ENCODE data around the gene UNC13A.
"Not testable (repeated sequence)": the region's sequence is repeated elsewhere in the genome, so short reads cannot be mapped to it uniquely, and the experiment has no call there.

The UNC13A gene

DNA sequence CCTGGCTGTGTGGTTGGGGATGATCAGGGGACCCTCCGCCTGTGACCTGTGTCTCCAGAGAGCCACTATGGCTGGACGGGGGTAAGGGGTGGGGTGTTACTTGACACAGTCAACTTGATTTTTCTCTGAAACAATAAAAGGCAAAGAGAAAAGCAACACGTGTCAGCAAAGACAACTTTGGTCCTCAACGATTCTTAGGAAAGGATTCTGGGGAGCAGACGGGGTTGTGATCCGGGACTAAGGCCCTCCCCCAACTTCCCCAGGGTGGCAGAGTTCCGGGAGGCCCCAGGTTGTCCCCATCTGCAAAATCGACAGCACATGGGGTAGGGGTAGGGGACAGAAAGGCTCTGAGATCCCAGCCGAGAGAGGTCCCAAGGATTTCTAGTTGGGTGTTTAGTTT lies 86.5 kb downstream of the UNC13A start:
- DNase-seq: no peak

DNA sequence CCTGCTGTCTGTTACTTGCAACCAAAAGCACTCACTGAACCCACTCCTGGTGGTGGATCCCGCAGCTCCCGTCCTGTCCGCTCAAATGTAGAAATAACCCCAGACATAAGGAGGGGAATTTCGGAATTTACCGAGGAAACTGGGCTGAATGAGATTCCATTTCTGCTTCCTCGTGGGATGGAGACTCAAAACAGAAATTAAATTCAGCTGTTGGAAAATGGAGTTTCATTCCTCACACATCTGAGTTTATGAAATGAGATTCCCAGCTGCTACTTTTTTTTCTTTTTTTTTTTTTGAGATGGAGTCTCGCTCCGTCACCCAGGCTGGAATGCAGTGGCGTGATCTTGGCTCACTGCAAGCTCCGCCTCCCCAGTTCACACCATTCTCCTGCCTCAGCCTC lies 88.4 kb downstream of the UNC13A start:
- DNase-seq: no peak

DNA sequence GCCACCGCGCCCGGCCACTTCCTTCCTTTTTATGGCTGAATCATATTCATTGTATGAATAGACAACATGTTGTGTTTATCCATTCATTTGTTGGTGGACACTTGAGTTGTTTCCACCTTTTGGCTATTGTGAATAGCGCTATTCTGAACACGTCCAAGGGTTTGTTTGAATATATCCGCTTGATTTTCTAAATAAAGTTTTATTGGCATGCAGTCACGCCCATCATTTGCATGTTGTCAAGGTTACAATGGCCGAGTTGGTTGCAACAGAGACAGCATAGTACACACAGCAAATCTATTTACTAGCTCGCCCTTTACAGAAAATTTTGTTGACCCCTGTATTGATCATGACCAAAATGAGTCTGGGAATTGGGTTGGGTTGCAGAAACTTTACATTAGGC lies 89.2 kb downstream of the UNC13A start:
- no peak for DNase-seq

DNA sequence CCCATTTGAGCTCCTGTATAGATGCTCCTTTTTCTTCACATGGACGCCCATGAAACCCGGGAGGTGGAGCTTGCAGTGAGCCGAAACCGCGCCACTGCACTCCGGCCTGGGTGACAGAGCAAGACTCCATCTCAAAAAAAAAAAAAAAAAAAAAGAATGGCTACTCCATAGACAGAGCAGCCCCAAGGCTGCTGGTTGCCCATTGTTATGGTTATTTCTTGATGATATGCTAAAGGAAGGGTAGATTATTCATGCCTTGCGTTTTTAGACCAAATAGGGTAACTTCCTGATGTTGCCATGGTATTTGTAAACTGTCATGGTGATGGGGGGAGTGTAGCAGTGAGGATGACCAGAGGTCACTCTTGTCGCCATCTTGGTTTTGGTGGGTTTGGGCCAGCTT lies 90.1 kb downstream of the UNC13A start:
- not testable (repeated sequence) for DNase-seq

DNA sequence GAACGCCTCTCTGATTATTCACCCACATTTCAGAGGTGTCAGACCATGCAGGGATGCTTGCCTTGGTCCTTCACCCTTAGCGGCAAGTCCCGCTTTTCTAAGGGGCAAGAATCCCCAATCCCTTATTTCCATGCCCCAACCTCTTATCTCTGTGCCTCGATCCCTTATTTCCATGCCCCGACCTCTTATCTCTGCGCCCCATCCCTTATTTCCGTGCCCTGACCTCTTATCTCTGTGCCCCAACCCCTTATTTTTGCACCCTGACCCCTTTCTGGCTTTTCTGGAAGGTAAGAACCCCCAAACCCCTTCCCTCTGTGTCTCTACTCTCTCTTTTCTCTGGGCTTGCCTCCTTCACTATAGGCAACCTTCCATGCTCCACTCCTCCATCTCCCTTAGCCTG lies 93.9 kb downstream of the UNC13A start:
- DNase-seq: not testable (repeated sequence)

DNA sequence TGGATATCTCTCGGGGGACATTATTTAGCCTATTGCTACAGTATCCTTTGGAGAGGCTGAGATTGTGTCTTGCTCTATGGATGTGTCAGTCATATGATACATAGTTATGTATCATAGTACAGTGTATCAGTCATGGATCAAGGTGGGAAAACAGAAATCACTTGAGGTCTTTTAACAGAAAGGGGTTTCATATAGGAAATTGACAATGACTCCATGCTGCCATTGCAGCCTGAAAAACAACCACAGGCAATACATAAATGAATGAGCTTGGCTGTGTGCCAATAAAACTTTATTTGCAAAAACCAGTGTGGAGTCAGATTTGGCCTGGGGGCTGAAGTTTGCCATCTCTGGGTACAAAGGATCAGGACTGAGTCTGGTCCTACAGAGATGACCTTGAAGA lies 97.3 kb downstream of the UNC13A start:
- no peak for DNase-seq

DNA sequence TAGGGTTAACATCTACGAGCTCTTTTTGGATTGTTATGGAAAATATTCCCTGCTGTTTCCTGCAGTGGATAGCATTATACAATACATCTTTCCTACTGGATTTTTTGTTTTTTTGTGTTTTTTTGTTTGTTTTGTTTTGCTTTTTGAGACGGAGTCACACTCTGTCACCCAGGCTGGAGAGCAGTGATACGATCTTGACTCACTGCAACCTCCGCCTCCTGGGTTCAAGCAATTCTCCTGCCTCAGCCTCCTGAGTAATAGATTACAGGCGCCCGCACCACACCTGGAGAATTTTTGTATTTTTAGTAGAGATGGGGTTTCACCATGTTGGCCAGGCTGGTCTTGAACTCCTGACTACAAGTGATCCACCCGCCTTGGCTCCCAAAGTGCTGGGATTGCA lies 102.8 kb downstream of the UNC13A start:
- DNase-seq: not testable (repeated sequence)

DNA sequence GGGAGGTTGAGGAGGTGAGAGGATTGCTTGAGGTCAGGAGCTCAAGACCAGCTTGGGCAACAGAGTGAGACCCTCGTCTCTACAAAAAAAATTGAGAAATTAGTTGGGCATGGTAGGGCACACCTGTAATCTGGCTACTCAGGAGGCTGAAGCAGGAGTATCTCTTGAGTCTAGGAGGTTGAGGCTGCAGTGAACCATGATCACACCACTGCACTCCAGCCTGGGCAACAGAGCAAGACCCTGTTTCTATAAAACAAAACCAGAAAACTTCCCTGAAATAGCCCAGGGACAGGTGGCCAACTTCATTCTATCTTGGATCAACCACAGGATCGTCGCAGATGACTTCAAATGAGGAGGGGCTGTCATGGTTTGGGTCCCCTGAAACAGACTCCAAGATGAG lies 104.0 kb downstream of the UNC13A start:
- DNase-seq: no peak

DNA sequence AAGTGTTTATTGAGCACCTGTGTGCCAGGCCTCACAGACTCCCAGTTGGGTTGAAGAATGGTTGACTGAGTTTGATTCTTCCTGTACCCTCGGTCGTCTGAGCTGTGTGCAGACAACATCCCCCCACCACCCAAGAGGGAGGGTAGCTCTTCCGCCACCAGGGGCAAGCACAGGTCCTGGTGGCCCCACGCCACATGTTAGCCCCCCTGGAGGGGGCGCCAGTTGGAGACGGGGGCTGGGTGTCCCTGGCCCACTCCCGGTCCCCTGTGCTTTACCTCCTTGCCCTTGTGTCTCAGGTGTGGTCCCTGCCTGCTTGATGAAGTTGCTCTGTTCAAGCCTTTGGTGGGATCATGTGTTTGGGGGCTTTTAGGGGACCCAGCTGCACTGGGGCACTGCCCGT lies 105.5 kb downstream of the UNC13A start:
- no peak for DNase-seq

DNA sequence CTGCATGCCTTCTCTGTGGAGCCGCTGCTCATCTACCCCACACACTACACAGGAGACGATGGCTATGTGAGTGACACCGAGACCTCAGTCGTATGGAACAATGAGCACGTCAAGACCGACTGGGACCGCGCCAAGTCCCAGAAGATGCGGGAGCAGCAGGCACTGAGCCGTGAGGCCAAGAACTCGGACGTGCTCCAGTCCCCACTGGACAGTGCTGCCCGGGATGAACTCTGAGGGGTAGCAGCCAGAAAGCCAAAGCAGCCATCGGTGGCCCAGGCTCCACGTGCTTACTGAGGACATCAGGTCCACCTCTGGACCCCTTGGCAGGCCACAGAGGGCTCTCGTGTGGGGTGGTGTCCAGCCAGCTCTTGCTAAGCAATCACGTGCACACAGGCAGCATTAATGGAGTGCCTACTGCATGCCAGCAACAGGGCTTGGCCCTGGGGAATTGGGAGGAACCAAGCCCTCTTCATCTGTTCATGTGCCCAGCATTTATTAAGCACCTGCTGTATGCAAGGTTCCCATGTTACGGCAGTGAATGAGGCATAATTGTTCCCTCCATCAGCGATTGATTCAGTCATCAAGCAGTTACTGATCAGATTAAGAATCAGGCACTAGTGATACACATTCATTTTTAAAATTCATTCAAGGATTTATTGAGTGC lies 106.8 kb downstream of the UNC13A start:
- no peak for DNase-seq

DNA sequence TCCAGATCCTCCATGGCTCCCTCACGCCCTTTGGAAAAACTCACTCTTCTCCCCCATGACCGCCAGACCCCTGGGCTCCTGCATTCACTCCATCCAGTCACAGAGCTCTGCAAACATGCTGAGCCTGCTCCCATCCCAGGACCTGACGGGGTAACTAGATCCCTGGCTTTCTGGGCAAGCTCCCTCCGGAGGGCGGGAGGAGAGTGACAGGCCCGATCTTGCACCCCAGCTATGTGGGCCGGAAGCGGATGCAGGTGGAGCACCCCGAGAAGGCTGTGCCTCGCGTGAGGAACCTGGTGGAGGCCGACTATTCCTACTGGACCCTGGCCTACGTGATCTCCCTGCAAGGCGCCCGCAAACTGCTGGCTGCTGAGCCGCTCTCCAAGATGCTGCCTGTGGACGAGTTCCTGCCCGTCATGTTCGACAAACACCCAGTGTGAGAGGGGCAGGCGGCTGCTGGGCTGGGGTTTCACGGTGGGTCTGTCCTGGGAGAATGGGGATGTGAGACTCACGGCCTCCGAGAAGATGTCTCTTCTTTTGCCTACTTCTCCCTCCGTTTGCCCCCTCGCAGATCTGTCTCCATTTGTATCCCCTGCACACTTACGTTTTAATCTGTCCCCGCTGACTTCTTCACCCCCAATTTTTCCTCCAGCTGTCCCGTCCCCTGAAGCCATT lies 107.5 kb downstream of the UNC13A start:
- no peak for DNase-seq

DNA sequence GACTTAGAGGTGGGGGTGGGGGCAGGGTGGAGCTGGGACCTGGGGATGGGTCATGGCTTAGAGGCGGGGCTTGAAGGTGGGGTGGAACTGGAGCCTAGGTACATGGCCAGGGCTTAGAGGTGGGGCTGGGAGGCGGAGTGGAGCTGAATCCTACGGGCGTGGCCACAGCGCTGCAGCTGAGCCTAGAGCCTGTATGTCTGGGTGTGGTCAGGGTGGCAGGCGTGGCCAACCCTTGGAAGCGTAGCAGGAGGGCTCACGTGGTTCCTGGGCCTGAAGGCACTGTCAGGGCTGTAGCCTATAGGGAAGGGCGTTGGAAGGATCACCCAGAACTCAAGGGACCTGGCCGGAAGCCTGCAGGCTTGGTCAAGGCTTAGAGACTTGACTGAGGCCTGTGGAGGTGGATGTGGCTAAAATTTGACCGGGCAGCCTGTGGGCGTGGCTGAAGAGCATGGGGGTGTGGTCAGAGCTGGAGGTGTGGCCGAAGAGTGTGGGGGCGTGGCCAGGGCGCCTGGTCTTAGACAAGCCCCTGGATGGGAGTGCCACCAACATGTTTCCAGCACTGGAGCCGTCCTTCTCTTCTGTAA lies 108.4 kb downstream of the UNC13A start:
- no peak for DNase-seq

DNA sequence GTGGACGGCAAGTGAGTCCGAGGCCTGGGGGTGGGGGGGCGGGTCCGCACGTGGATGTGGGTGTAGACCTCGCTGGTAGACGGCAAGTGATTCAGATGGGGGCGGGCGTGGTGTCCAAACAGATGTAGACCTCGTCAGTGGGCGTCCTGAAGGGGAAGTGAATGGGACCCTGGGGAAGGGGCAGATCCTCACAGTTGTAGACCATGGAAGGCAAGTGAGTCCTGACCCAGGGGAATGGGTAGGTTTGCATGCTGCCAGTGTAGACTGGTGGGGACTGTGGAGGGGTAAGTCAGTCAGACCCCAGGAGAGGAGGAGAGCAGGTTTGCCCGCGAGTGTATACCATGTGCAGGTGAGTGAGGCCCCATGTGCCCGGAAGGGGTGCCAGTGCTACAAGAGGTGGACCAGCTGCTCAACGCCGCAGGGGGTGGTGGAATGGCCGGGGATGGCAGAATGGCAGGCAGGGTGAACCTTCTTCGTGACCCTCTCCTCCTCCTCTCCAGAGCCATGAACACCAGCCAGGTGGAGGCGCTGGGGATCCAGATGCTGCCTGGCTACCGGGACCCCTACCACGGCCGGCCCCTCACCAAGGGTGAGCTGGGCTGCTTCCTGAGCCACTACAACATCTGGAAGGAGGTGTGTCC lies 110.6 kb downstream of the UNC13A start:
- no peak for DNase-seq

DNA sequence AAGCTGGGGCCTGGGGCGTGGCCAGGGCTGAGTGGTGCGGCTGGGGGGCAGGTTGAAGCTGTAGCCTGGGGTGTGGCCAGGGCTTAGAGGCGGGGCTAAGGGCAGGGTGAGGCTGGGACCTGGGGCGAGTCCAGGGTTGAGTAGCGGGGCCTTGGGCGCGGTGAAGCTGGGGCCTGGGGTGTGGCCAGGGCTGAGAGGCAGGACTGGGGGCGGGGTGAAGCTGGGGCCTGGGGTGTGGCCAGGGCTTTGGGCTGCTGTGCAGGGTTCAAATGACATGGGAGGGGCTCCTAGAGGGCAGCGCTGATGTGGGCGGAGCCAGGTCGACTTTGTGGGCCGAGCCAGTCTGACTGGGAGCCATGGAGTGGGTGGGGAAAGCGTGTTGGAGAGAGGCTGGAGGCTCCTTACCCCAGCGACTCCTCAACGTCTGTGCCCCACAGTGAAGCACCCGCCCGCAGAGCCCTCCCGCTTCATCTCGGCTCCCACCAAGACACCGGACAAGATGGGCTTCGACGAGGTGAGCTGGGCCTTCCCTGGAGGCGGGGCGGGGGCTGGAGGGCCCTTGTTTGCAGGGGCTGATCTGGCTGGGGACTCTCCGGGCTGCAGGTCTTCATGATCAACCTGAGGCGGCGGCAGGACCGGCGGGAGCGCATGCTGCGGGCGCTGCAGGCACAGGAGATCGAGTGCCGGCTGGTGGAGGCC lies 111.2 kb downstream of the UNC13A start:
- DNase-seq: no peak

DNA sequence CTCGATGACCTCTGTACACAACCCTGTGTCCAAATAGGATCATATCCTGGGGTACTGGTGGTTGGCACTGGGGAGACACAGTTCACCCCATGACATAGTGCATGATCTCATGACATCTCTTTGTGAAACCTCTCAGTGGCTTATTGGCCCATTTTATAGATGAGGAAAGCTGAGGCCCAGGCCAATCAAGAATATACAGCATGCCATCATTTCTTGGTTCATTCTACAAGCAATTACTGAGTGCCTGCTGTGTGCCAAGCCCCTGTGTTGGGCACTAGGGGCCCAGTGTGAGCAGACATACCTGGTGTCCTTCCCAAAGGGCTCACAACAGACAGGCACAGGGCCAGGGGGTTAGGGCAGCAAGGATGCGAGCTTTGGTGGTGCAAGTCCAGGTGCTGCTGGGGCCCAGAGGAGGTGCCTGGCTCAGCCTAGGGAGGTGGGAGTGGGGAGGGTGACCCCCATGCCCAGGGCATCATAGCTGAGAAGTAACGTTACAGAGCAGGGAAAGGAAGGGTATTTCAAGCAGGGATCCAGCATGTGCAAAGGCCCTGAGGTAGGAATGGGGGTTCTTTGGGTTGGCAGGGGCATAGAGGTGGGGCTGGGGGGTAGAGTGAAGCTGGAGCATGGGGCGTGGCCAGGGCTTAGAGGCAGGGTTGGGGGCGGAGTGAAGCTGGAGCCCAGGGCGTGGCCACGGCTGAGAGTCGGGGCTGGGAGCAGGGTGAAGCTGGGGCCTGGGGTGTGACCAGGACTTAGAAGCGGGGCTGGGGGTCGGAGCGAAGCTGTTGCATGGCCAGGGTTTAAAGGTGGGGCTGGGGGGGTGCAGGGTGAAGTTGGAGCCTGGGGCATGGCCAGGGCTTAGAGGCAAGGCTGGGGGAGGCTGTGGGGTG lies 112.0 kb downstream of the UNC13A start:
- DNase-seq: no peak

DNA sequence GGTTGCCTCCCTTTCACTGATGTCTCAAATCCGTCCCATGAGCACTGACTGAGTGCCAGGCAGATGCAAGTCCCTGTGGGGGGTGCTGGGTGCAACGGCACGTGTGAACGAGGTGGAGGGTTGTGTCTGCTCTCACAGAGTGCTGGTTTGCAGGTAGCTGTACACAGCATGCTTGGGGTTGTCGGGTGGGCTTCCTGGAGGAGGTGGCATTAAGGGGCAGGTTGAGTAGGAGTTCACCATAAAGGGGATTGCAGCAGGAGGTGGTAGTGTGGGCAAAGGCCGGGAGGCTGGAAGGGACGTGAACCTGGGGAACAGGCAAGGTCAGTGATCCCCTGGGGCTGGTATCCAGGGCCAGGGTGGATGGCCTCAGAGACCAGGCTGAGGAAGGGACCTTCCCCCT lies 115.5 kb downstream of the UNC13A start:
- DNase-seq: no peak

DNA sequence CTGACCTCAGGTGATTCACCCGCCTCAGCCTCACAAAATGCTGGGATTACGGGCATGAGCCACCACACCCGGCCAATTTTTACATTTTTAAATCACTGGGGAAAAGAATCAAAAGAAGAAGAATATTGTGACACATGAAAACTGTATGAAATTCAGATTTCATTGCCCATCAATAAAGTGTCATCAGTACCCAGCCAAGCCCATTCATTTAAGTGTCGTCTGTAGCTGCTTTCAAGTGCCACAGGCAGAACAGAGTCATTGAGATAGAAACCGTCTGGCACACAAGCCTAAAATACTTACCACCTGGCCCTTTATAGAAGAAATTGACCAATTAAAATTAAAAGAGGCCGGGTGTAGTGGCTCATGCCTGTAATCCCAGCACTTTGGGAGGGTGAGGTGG lies 117.4 kb downstream of the UNC13A start:
- no peak for DNase-seq

DNA sequence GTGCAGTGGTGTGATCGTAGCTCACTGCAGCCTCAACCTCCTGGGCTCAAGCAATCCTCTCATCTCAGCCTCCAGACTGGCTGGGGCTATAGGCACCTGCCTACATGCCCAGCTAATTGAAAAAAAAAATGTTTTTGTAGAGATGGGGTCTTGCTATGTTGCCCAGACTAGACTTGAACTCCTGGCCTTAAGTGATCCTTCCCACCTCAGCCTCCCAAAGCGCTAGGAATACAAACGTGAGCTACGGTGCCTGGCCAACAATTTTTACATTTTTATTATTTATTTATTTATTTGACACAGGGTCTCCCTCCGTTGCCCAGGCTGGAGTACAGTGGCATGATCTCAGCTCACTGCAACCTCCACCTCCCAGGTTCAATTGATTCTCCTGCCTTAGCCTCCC lies 117.9 kb downstream of the UNC13A start:
- DNase-seq: not testable (repeated sequence)

DNA sequence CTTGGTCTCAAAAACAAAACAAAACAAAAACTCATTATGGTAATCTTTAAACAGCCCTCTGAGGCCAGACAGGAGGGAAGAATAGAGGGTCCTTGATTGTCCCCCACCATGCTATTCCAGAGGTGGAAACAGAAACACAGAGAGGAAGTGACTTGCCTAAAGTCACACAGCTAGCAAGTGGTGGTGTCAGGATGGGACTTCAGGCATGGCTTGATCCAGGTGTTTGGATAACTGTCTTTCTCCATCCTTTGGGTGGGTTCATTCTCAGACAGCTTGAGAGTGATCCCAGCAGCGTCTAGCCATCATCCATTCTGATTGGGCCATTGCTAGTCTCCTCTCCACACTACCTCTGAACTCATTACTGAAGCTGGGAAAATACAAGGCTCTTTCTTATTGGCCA lies 120.2 kb downstream of the UNC13A start:
- no peak for DNase-seq

DNA sequence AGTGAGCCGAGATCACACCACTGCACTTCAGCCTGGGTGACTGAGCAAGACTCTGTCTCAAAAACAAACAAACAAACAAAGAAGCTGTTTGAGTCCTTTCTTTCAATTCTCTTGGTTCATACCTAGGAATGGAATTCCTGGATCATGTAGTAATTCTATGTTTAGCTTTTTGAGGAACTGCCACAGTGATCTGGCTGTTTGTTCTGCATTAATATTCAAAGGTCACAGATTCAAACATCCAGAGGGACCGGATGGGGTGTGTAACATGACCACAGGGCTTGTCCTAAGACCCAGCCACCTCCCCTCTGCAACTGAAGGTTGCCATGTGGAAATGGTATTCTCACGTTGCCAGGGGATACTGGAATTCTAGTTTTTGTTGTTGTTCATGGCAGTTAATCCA lies 122.5 kb downstream of the UNC13A start:
- no peak for DNase-seq

DNA sequence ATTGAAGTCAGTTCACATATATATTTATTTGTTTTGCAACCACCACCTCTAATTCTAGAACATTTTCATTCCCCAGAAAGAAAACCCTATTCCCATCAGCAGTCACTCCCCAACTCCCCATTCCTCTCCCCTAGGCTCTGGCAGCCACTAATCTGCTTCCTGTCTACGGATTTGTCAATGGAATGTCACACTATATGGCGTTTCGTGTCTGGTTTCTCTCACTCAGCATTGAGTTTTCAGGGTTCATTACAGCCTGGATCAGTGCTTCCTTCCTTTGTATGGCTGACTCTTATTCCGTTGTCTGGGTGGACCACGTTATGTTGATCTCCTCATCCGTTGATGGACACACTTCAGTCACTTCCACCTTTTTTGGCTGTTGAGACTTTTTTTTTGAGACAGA lies 123.4 kb downstream of the UNC13A start:
- no peak for DNase-seq

DNA sequence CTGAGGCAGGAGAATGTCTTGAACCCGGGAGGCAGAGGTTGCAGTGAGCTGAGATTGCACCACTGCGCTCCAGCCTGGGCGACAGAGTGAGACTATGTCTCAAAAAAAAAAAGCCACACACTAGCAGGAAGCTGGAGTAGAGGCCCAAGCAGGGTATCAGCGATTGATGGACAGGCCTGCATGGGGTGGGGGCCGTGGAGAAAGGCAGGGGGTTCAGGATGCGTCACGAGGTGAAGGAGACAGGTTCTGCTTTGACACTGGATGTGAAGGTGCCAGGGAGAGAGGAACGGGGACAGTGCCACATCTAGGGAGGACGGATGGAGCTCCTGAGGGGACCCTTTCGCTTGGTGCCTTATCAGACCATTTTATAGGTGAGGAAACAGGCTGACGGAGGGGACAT lies 125.6 kb downstream of the UNC13A start:
- no peak for DNase-seq

Data from NCI-H1694 treated with DMSO at 0.1 percent for 48 hours (cell line).